ENCODE data around the gene BNIP2.

The BNIP2 gene

DNA sequence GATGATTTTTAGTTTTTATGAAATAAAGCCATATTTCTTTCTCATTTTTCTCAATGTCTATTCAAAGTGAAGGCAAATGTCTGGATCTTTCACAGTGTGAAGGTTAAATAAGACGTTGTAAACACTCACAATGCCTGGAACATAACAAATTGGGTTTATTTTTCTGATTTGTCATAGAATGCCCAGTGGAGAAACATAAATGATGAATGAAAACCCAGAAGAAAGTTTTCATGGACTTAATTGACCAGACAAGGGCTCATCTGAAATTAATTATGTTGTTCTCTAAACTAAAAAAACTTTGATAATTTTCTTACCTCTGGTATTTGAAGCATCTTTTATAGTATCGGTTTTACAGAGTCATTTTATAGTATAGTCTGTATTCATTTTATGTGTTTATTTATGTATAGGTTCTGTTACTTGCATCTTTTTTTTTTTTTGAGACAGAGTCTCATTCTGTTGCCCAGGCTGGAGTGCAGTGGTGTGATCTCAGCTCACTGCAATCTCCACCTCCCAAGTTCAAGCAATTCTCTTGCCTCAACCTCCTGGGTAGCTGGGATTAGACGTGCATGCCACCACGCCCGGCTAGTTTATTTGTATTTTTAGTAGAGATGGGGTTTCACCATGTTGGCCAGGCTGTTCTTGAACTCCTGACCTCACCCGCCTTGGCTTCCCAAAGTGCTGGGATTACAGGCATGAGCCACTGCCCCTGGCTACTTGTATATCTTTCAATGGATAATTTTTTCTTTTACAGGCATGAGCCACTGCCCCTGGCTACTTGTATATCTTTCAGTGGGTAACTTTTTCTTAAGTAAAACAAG lies 15.1 kb upstream of the BNIP2 start:
- no peaks in the 10 kb centered on the region for H3K36me3 ChIP-seq (ENCODE audit: control insufficient read depth in 2 of 2, insufficient read depth in 1 of 2, low read length in 2 of 2)
- POLR2A ChIA-PET, result no interaction called here
- H3K4me3 ChIP-seq (ENCODE audit: low read depth, low read length), result no peak overlapping the region
- no peak overlapping the region for H3K27ac ChIP-seq (ENCODE audit: extremely low read depth, low read depth, low read length)
- CTCF ChIA-PET, result interaction anchor here (0.5 to 1.2 kb wide), 2 partner anchors 13 to 14 kb away, joined by 3 to 5 read pairs; no protein-coding TSS in a partner anchor
- H3K4me1 ChIP-seq (ENCODE audit: control insufficient read depth, insufficient read depth, low read length), result peaks cover 24% of the 10 kb centered on the region
- no peaks in the 10 kb centered on the region for H3K9me3 ChIP-seq (ENCODE audit: control insufficient read depth, insufficient read depth, low read depth, low read length)
- TF ChIP-seq ZNF2 (tag by site-specific recombination; IDR thresholded peaks at IDR 0.05), result no peak
- no peak for TF ChIP-seq ZNF266 (tag by site-specific recombination; IDR thresholded peaks at IDR 0.05; ENCODE audit: low read depth)
- no peak for TF ChIP-seq YY1 (tag by site-specific recombination; IDR thresholded peaks at IDR 0.05)
- TF ChIP-seq, protein P1, sequence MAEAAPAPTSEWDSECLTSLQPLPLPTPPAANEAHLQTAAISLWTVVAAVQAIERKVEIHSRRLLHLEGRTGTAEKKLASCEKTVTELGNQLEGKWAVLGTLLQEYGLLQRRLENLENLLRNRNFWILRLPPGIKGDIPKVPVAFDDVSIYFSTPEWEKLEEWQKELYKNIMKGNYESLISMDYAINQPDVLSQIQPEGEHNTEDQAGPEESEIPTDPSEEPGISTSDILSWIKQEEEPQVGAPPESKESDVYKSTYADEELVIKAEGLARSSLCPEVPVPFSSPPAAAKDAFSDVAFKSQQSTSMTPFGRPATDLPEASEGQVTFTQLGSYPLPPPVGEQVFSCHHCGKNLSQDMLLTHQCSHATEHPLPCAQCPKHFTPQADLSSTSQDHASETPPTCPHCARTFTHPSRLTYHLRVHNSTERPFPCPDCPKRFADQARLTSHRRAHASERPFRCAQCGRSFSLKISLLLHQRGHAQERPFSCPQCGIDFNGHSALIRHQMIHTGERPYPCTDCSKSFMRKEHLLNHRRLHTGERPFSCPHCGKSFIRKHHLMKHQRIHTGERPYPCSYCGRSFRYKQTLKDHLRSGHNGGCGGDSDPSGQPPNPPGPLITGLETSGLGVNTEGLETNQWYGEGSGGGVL (tag by site-specific recombination; IDR thresholded peaks at IDR 0.05), result no peak
- TF ChIP-seq, protein P2, sequence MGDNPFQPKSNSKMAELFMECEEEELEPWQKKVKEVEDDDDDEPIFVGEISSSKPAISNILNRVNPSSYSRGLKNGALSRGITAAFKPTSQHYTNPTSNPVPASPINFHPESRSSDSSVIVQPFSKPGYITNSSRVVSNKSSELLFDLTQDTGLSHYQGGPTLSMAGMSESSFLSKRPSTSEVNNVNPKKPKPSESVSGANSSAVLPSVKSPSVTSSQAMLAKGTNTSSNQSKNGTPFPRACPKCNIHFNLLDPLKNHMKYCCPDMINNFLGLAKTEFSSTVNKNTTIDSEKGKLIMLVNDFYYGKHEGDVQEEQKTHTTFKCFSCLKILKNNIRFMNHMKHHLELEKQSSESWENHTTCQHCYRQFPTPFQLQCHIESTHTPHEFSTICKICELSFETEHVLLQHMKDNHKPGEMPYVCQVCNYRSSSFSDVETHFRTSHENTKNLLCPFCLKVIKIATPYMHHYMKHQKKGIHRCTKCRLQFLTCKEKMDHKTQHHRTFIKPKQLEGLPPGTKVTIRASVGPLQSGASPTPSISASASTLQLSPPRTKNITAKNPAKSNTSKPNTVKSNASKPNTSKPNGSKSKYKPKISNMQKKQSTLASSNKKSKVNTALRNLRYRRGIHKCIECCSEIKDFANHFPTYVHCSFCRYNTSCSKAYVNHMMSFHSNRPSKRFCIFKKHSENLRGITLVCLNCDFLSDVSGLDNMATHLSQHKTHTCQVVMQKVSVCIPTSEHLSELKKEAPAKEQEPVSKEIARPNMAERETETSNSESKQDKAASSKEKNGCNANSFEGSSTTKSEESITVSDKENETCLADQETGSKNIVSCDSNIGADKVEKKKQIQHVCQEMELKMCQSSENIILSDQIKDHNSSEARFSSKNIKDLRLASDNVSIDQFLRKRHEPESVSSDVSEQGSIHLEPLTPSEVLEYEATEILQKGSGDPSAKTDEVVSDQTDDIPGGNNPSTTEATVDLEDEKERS (tag by site-specific recombination; IDR thresholded peaks at IDR 0.05), result no peak
- TF ChIP-seq, protein P3, sequence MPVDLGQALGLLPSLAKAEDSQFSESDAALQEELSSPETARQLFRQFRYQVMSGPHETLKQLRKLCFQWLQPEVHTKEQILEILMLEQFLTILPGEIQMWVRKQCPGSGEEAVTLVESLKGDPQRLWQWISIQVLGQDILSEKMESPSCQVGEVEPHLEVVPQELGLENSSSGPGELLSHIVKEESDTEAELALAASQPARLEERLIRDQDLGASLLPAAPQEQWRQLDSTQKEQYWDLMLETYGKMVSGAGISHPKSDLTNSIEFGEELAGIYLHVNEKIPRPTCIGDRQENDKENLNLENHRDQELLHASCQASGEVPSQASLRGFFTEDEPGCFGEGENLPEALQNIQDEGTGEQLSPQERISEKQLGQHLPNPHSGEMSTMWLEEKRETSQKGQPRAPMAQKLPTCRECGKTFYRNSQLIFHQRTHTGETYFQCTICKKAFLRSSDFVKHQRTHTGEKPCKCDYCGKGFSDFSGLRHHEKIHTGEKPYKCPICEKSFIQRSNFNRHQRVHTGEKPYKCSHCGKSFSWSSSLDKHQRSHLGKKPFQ (tag by site-specific recombination; IDR thresholded peaks at IDR 0.05), result peak; percentile 92
- TF ChIP-seq KLF1 (tag by site-specific recombination; IDR thresholded peaks at IDR 0.05), result peak; percentile 87
- TF ChIP-seq, protein P4, sequence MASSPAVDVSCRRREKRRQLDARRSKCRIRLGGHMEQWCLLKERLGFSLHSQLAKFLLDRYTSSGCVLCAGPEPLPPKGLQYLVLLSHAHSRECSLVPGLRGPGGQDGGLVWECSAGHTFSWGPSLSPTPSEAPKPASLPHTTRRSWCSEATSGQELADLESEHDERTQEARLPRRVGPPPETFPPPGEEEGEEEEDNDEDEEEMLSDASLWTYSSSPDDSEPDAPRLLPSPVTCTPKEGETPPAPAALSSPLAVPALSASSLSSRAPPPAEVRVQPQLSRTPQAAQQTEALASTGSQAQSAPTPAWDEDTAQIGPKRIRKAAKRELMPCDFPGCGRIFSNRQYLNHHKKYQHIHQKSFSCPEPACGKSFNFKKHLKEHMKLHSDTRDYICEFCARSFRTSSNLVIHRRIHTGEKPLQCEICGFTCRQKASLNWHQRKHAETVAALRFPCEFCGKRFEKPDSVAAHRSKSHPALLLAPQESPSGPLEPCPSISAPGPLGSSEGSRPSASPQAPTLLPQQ (tag by site-specific recombination; IDR thresholded peaks at IDR 0.05), result no peak
- peak; percentile 82 for TF ChIP-seq FEZF1 (tag by site-specific recombination; IDR thresholded peaks at IDR 0.05)
- peak; percentile 23; the same call in 1 of the 2 replicates for TF ChIP-seq ZNF600 (tag by site-specific recombination; IDR thresholded peaks at IDR 0.05)
- TF ChIP-seq OSR2 (tag by site-specific recombination; IDR thresholded peaks at IDR 0.05), result peak; percentile 93
- no peak for TF ChIP-seq ZNF548 (tag by site-specific recombination; IDR thresholded peaks at IDR 0.05)
- TF ChIP-seq, protein P5, sequence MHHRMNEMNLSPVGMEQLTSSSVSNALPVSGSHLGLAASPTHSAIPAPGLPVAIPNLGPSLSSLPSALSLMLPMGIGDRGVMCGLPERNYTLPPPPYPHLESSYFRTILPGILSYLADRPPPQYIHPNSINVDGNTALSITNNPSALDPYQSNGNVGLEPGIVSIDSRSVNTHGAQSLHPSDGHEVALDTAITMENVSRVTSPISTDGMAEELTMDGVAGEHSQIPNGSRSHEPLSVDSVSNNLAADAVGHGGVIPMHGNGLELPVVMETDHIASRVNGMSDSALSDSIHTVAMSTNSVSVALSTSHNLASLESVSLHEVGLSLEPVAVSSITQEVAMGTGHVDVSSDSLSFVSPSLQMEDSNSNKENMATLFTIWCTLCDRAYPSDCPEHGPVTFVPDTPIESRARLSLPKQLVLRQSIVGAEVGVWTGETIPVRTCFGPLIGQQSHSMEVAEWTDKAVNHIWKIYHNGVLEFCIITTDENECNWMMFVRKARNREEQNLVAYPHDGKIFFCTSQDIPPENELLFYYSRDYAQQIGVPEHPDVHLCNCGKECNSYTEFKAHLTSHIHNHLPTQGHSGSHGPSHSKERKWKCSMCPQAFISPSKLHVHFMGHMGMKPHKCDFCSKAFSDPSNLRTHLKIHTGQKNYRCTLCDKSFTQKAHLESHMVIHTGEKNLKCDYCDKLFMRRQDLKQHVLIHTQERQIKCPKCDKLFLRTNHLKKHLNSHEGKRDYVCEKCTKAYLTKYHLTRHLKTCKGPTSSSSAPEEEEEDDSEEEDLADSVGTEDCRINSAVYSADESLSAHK (tag by site-specific recombination; IDR thresholded peaks at IDR 0.05), result peak; percentile 40; the same call in 1 of the 2 replicates
- TF ChIP-seq ZNF610 (tag by site-specific recombination; IDR thresholded peaks at IDR 0.05; ENCODE audit: borderline replicate concordance), result no peak
- no peak for TF ChIP-seq ZNF16 (tag by site-specific recombination; IDR thresholded peaks at IDR 0.05; ENCODE audit: low read depth)
- TF ChIP-seq ZNF558 (tag by site-specific recombination; IDR thresholded peaks at IDR 0.05), result no peak
- no peak for TF ChIP-seq ZNF776 (tag by site-specific recombination; IDR thresholded peaks at IDR 0.05; ENCODE audit: borderline replicate concordance)
- peak; percentile 10; the same call in 1 of the 2 replicates for TF ChIP-seq GLI2 (tag by site-specific recombination; IDR thresholded peaks at IDR 0.05; ENCODE audit: borderline replicate concordance, low read depth)
- no peak for TF ChIP-seq EGR2 (tag by site-specific recombination; IDR thresholded peaks at IDR 0.05; ENCODE audit: low read depth)
- TF ChIP-seq IKZF3 (tag by site-specific recombination; IDR thresholded peaks at IDR 0.05), result peak; percentile 66; the same call in 1 of the 2 replicates
- TF ChIP-seq ZNF596 (tag by site-specific recombination; IDR thresholded peaks at IDR 0.05), result no peak
- TF ChIP-seq, protein P6, sequence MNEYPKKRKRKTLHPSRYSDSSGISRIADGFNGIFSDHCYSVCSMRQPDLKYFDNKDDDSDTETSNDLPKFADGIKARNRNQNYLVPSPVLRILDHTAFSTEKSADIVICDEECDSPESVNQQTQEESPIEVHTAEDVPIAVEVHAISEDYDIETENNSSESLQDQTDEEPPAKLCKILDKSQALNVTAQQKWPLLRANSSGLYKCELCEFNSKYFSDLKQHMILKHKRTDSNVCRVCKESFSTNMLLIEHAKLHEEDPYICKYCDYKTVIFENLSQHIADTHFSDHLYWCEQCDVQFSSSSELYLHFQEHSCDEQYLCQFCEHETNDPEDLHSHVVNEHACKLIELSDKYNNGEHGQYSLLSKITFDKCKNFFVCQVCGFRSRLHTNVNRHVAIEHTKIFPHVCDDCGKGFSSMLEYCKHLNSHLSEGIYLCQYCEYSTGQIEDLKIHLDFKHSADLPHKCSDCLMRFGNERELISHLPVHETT (tag by site-specific recombination; IDR thresholded peaks at IDR 0.05), result no peak
- no peak for TF ChIP-seq ZNF24 (tag by site-specific recombination; IDR thresholded peaks at IDR 0.05)
- no peak for TF ChIP-seq MZF1 (tag by site-specific recombination; IDR thresholded peaks at IDR 0.05; ENCODE audit: borderline replicate concordance)

Data from HEK293 (cell line).